Neural progenitor cell (in vitro differentiated cells): ENCODE measurements around the gene CHST9. TPM values are rescaled to one million over a fixed set of nuclear protein-coding genes. Genes with fewer than 3 reads are reported as not detected.

Experiments
- DNase-seq: peaks from one replicate; pipeline ENCODE4 v3.0.0-alpha.2; 2016; ENCODE audit warnings: low spot score
- H2AFZ ChIP-seq: fragments of 200-600 bp; sonication (generic); replicated peaks from 2 replicates; pipeline ENCODE4 v1.6.1; 2016; ENCODE audit warnings: antibody characterized with exemption
- H3F3A ChIP-seq: fragments of 200-600 bp; sonication (generic); 2 replicates; pipeline ENCODE4 v1.6.1; 2016; ENCODE audit warnings: antibody characterized with exemption, low read depth
- H3K27ac ChIP-seq: fragments of 200-600 bp; sonication (generic); 2 replicates; pipeline ENCODE4 v1.5.1; 2016; ENCODE audit warnings: mild to moderate bottlenecking
- H3K27me3 ChIP-seq: fragments of 200-600 bp; sonication (generic); 2 replicates; pipeline ENCODE4 v1.6.1; 2016; ENCODE audit warnings: mild to moderate bottlenecking, moderate library complexity
- H3K36me3 ChIP-seq: fragments of 200-600 bp; sonication (generic); 2 replicates; pipeline ENCODE4 v1.5.1; 2016
- H3K4me1 ChIP-seq: fragments of 200-600 bp; sonication (generic); 2 replicates; pipeline ENCODE4 v1.6.1; 2016; ENCODE audit warnings: mixed run types
- H3K4me2 ChIP-seq: fragments of 200-600 bp; sonication (generic); 2 replicates; pipeline ENCODE4 v1.6.1; 2016
- H3K4me3 ChIP-seq: fragments of 200-600 bp; sonication (generic); 2 replicates; pipeline ENCODE4 v1.5.1; 2016
- H3K79me2 ChIP-seq: fragments of 200-600 bp; sonication (generic); 2 replicates; pipeline ENCODE4 v1.6.1; 2016; ENCODE audit warnings: low read depth
- H3K9ac ChIP-seq: fragments of 200-600 bp; sonication (generic); 2 replicates; pipeline ENCODE4 v1.6.1; 2016
- H3K9me3 ChIP-seq: fragments of 200-600 bp; sonication (generic); 2 replicates; pipeline ENCODE4 v1.5.1; 2016; ENCODE audit warnings: low read depth
- H4K20me1 ChIP-seq: fragments of 200-600 bp; sonication (generic); 2 replicates; pipeline ENCODE4 v1.6.1; 2016; ENCODE audit warnings: low read depth
- H3K27ac Mint-ChIP-seq: 3 replicates; pipeline ENCODE4 v1.8.0; 2021; ENCODE audit warnings: mixed read lengths
- H3K27me3 Mint-ChIP-seq: 2 replicates; pipeline ENCODE4 v1.8.0; 2022; ENCODE audit warnings: low read depth, mild to moderate bottlenecking, inconsistent platforms, moderate library complexity, mixed read lengths; ENCODE audit not compliant: insufficient read depth
- H3K36me3 Mint-ChIP-seq: 3 replicates; pipeline ENCODE4 v1.8.0; 2021; ENCODE audit warnings: mixed read lengths
- H3K4me1 Mint-ChIP-seq: 3 replicates; pipeline ENCODE4 v1.8.0; 2021; ENCODE audit warnings: mixed read lengths
- H3K4me3 Mint-ChIP-seq: 3 replicates; pipeline ENCODE4 v1.8.0; 2021; ENCODE audit warnings: mild to moderate bottlenecking, moderate library complexity, mixed read lengths
- H3K9me3 Mint-ChIP-seq: 3 replicates; pipeline ENCODE4 v1.8.0; 2020; ENCODE audit warnings: mixed read lengths
- CTCF ChIP-seq: fragments of 200-600 bp; sonication (generic); IDR thresholded peaks from 2 replicates; pipeline ENCODE4 v1.5.1; 2017; ENCODE audit warnings: antibody characterized with exemption, mild to moderate bottlenecking
- EZH2 ChIP-seq: fragments of 200-600 bp; sonication (generic); IDR thresholded peaks from 2 replicates; pipeline ENCODE4 v1.6.1; 2017; ENCODE audit warnings: antibody characterized with exemption, mild to moderate bottlenecking, moderate library complexity
- EZH2phosphoT487 ChIP-seq: fragments of 200-600 bp; sonication (generic); IDR thresholded peaks from 2 replicates; pipeline ENCODE4 v1.6.1; 2017; ENCODE audit warnings: antibody characterized with exemption
- total RNA-seq: library from RNA; depleted of rRNA; stranded (reverse); fragments of >200 nt; gene quantifications from 2 replicates; pipeline ENCODE4 v1.2.3, GENCODE V29; 2015; ENCODE audit warnings: low replicate concordance

CHST9 gene
- total RNA-seq, 1 donor from 2014 or later, result 1.3 TPM

- Histone ChIP-seq H3K27ac (no peak overlapping the region), H3F3A (no peaks in the 10 kb centered on the region), H3K79me2 (no peaks in the 10 kb centered on the region), H3K9me3 (no peaks in the 10 kb centered on the region), H3K4me1 (peaks cover 4% of the 10 kb centered on the region), H3K4me3 (no peak overlapping the region), H2AFZ (no peak overlapping the region), H3K27me3 (no peaks in the 10 kb centered on the region), H3K36me3 (no peaks in the 10 kb centered on the region), H4K20me1 (no peaks in the 10 kb centered on the region), H3K4me2 (no peak overlapping the region), H3K9ac (no peak overlapping the region)
- Mint-ChIP-seq H3K27ac (no peak overlapping the region), H3K27me3 (no peaks in the 10 kb centered on the region), H3K4me1 (peaks cover 2% of the 10 kb centered on the region), H3K4me3 (no peak overlapping the region), H3K36me3 (no peaks in the 10 kb centered on the region), H3K9me3 (peaks cover 4% of the 10 kb centered on the region)
- TF ChIP-seq EZH2phosphoT487 (no peak), EZH2 (no peak), CTCF (no peak)
- no peak for DNase-seq
Measured at GRCh38 chr18:27009293-27009692, 175.8 kb downstream of the CHST9 start.

- no peak overlapping the region for H2AFZ ChIP-seq
- H3F3A ChIP-seq, result no peaks in the 10 kb centered on the region
- no peak overlapping the region for H3K9ac ChIP-seq
- peaks cover 6% of the 10 kb centered on the region for H3K4me1 Mint-ChIP-seq
- no peaks in the 10 kb centered on the region for H4K20me1 ChIP-seq
- peaks cover 11% of the 10 kb centered on the region for H3K4me1 ChIP-seq
- no peaks in the 10 kb centered on the region for H3K36me3 ChIP-seq
- no peaks in the 10 kb centered on the region for H3K27me3 ChIP-seq
- H3K27me3 Mint-ChIP-seq, result no peaks in the 10 kb centered on the region
- no peaks in the 10 kb centered on the region for H3K79me2 ChIP-seq
- H3K9me3 Mint-ChIP-seq, result peaks cover 4% of the 10 kb centered on the region
- H3K4me2 ChIP-seq, result no peak overlapping the region
- H3K36me3 Mint-ChIP-seq, result no peaks in the 10 kb centered on the region
- H3K4me3 ChIP-seq, result no peak overlapping the region
- TF ChIP-seq CTCF (no peak), EZH2 (no peak), EZH2phosphoT487 (no peak)
- H3K9me3 ChIP-seq, result no peaks in the 10 kb centered on the region
- no peak overlapping the region for H3K27ac Mint-ChIP-seq
- no peak for DNase-seq
- H3K27ac ChIP-seq, result no peak overlapping the region
- H3K4me3 Mint-ChIP-seq, result no peak overlapping the region
Measured at GRCh38 chr18:27008575-27008974, 176.5 kb downstream of the CHST9 start.

- Mint-ChIP-seq H3K27me3 (no peaks in the 10 kb centered on the region), H3K27ac (no peak overlapping the region), H3K4me3 (no peak overlapping the region), H3K36me3 (no peaks in the 10 kb centered on the region), H3K9me3 (peaks cover 4% of the 10 kb centered on the region), H3K4me1 (peaks cover 6% of the 10 kb centered on the region)
- H3K4me1 ChIP-seq, result peaks cover 12% of the 10 kb centered on the region
- TF ChIP-seq EZH2phosphoT487 (no peak), CTCF (no peak), EZH2 (no peak)
- H3K9me3 ChIP-seq, result no peaks in the 10 kb centered on the region
- H4K20me1 ChIP-seq, result no peaks in the 10 kb centered on the region
- H2AFZ ChIP-seq, result no peak overlapping the region
- H3K27me3 ChIP-seq, result no peaks in the 10 kb centered on the region
- no peak overlapping the region for H3K4me2 ChIP-seq
- H3K36me3 ChIP-seq, result no peaks in the 10 kb centered on the region
- no peak overlapping the region for H3K4me3 ChIP-seq
- H3K9ac ChIP-seq, result no peak overlapping the region
- H3K79me2 ChIP-seq, result no peaks in the 10 kb centered on the region
- no peak overlapping the region for H3K27ac ChIP-seq
- H3F3A ChIP-seq, result no peaks in the 10 kb centered on the region
- no peak for DNase-seq
Measured at GRCh38 chr18:27007880-27008279, 177.2 kb downstream of the CHST9 start.

GRCh38 chr18:27005589-27005988 is 179.5 kb downstream of the CHST9 start:
- Histone ChIP-seq H3K27me3 (no peaks in the 10 kb centered on the region), H3K4me2 (no peak overlapping the region), H2AFZ (no peak overlapping the region), H3K9ac (no peak overlapping the region), H3K4me1 (peaks cover 12% of the 10 kb centered on the region), H3K36me3 (no peaks in the 10 kb centered on the region), H3K79me2 (no peaks in the 10 kb centered on the region), H3K9me3 (no peaks in the 10 kb centered on the region), H4K20me1 (no peaks in the 10 kb centered on the region), H3K27ac (no peak overlapping the region), H3F3A (no peaks in the 10 kb centered on the region), H3K4me3 (no peak overlapping the region)
- Mint-ChIP-seq H3K4me3 (no peak overlapping the region), H3K36me3 (no peaks in the 10 kb centered on the region), H3K4me1 (peaks cover 6% of the 10 kb centered on the region), H3K27me3 (no peaks in the 10 kb centered on the region), H3K9me3 (peaks cover 1% of the 10 kb centered on the region), H3K27ac (no peak overlapping the region)
- peak; percentile 51 for DNase-seq
- no peak for TF ChIP-seq EZH2
- peak; percentile 62 for TF ChIP-seq CTCF
- TF ChIP-seq EZH2phosphoT487, result no peak
